ENCODE data around the gene SELE.

DNA sequence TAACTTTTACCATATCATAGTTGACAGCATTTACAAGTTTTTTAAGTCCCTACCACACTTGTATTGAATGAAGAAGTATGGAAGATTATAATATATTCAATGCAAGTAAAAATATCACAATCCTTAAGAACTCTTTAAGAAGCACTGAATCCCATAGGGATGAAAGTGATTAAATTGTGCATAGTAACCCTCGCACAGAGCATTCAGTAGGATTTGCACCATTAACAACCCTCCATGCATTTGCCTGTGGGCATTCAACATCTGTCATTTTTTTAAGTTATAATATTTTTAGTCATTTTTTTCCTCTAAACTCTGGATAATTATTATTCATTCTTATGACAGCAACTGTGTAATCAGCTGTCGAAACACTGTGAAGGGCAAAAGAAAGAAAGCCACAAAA is 10.1 kb downstream of the SELE start:
- TF ChIP-seq, protein P1, sequence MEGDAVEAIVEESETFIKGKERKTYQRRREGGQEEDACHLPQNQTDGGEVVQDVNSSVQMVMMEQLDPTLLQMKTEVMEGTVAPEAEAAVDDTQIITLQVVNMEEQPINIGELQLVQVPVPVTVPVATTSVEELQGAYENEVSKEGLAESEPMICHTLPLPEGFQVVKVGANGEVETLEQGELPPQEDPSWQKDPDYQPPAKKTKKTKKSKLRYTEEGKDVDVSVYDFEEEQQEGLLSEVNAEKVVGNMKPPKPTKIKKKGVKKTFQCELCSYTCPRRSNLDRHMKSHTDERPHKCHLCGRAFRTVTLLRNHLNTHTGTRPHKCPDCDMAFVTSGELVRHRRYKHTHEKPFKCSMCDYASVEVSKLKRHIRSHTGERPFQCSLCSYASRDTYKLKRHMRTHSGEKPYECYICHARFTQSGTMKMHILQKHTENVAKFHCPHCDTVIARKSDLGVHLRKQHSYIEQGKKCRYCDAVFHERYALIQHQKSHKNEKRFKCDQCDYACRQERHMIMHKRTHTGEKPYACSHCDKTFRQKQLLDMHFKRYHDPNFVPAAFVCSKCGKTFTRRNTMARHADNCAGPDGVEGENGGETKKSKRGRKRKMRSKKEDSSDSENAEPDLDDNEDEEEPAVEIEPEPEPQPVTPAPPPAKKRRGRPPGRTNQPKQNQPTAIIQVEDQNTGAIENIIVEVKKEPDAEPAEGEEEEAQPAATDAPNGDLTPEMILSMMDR (IDR thresholded peaks at IDR 0.05) = no peak
- no peak for TF ChIP-seq POLR2A (IDR thresholded peaks at IDR 0.05)
